Measurements from ENCODE around the gene SNX24.
"Not testable (repeated sequence)": the region's sequence is repeated elsewhere in the genome, so short reads cannot be mapped to it uniquely, and the experiment has no call there.

The SNX24 gene, protein sequence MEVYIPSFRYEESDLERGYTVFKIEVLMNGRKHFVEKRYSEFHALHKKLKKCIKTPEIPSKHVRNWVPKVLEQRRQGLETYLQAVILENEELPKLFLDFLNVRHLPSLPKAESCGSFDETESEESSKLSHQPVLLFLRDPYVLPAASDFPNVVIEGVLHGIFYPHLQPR

DNA sequence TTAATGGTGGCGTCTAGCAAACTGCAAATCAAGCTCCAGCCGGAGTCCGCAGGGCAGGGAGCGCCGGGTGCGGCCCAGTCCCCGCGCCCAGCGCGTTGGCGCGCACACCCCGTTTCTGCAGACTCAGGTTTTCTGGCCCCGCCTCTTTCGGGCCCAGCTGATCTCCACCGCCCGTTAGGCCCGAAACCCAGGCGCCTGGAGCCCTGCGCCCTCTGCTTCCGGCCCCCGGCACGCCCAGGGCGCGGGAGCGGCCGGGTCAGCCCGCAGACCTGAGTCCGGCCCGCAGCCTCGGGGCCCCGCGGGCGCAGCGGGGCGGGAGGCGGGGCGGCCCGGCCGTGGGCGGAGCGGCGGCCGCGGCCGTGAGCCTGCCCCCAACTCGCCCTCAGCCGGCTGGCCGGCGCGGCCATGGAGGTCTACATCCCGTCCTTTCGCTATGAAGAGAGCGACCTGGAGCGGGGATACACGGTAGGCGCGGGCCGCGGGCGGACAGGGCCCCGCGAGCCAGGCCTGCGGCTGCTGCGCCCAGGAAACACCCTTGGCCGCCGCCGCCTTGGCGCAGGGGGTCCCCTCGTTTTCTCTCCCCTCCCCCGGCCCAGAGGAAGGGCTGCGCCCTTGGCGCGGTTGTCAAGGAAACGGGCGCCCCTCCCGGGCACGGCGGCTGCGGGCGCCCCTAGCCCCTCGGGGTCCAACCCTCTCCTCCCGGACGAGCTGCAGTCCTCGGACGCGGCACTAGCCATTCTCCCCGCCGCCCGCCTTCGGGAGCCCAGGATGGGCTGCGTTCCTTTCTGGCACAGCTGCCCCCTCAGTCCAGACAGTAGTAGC is at the start of gene SNX24:
SNX24 (plus strand) TSS at position 385 of the 822 bp plus-strand sequence; CDS start at position 406, 21 bp downstream.
- peak; percentile 74 to 79 for DNase-seq

DNA sequence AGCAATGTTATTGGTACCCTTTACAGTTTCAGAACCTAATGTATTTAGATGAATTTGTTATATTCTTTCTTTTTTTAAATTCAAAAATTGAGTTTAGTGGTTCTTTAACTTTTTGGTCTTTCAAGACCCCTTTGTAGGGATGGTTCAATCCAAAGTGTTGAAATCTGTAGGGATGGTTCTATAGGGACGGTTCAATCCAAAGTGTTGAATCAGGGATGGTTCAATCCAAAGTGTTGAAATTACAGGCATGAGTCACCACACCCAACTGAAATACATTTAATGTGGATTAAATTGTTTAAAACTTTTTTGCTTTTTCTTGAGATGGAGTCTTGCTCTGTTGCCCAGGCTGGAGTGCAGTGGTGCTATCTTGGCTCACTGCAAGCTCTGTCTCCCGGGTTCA is 39.9 kb upstream of the SNX24 start:
- DNase-seq = no peak

DNA sequence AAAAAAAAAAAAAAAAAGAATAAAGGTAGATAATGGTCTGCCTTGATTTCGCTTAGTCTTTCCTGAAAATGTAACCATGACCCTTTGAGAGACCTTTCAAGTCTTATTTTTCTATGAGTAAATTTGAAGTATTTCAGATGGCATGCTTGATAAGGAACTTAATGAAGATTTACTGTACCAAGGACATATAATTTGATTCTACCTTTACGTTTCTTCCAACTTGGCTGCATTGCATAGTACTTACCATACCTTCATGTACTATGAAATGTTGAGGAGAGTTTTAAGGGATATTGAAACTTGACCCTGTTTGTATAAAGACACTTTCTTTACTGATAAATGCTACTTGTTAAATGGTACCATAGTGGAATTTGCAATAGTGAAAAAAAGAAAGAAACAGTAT is 35.0 kb upstream of the SNX24 start:
- DNase-seq = no peak

DNA sequence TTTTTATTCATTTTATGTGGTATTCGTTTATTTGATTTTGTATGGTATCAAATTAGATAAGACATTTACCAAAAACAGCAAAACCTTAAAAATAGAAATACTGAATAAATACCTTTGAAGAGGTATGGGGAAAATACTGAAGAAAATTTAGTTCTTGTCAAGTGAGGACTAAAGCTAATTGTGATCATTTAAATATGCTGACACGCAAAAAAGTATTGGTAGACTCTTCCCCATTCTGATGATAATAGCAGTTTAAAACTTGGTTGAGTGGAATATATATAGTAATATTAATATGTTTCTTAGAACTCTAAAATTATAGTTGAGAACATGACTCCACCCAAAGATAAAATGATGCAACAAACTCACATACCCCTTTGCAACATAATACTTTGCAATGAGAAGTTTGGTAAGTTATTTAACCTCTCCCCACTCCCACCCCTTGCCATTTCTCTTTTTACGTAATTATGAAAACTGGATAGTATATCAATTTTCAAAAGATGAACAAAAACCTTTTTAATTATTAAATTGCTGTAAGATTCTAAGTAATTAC is 30.1 kb upstream of the SNX24 start:
- no peak for DNase-seq

DNA sequence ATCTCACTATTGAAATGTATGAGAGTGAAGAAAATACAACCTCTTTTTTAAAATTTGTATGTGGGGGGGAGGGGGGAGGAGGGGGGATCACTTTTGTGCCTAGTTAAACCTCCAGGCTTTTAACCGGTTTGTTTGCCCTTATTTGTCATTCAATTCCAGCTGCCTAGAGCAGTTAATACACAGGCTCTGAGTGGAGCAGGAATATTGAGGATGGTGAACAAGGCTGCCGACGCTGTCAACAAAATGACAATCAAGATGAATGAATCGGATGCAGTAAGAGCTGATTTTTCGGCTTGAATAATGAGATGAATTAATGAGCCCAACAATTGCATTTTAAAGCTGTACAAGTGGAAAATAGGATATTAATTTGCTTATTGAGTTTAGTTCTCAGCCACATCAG is 28.7 kb upstream of the SNX24 start:
- DNase-seq = no peak

DNA sequence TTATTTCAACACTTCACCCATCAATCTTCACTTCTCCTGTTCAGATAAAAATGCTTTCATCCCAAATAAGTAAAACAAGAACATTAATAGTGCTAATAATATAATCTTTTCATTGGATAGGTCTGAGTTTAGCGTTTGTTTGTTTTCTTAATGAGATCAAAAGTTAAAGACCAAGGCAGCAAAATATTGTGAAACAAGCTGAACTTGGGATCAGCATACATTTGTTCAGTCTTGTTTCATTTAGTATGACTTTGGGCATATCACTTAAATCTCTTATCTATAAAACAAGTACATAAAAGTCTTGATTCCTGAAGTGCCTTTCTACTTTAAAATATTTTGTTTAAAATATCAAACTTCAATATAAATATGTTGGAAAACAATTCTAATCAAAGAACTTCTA is 13.4 kb upstream of the SNX24 start:
- DNase-seq = no peak

DNA sequence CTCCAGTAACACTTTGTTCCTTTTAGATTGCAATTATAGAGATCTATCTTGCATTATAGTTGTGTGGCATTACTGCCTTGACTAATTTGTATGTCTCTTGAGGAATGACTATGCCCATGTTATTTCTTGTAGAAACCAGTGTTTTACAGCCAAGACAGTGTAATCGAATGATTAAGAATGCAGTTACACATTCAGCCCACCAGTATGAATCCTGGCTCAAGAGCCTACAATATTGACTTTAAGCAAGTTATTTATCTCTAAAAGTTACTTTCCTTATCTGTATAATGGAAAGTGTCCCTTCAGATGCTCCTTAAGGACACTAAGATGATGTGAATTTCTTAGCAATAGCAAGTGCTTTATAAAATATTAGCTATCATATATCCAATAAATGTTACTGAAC is 9.7 kb upstream of the SNX24 start:
- no peak for DNase-seq

DNA sequence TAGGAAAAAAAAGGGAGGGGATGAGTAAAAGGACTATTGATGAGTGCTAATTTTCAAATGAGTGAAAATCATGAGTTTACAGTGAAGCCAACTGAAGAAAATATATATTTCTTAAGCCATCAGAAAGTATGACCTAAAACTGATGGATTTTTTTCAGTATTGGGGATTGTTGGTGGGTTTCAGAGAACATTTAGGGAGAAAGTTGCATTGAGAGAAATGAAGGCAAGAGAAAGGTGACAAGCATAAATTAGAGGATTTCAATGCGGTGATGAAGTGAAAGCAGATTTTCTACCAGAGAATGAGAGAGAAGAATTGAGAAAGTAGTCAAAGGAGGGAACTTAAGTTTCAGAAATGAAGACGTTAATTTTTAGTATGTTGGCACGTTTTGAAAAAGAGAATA is 8.5 kb upstream of the SNX24 start:
- DNase-seq = no peak

DNA sequence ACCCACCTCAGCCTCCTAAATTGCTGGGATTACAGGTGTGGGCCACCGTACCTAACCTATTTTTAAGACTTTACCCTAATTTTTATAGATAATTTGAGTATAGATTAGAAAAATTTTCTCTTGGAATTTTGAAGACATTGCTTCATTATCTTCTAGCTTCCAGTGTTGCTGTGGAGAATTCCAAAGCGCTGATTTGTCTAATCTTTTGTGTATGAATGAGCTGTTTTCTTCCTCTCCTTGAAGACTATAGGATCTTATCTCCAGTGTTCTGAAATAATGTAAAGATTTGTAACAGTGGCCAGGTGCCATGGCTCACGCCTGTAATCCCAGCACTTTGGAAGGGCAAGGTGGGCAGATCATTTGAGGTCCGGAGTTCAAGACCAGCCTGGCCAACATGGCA is 5.7 kb upstream of the SNX24 start:
- DNase-seq = no peak

DNA sequence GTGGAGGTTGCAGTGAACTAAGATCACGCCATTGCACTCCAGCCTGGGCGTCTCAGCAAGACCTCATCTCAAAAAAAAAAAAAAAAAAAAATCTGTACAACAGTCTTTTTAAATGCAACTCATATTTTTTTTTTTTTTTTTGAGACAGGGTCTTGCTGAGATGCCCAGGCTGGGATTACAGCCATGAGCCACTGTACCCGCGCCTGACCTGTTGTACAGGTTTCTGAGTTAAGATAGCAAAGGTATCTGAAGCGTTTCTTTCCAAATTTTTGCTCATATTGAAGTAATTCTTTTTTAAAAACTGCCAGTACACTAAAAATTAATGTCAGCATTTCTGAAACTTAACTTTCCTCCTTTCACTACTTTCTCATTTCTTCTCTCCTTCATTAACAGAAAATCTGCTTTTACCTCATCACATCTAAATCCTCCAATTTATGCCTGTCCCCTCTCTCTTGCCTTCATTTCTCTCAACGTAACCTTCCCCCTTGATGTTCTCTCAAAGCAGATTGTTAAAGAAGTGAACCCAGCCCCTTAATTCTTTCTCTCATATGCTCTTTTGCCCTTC is 3.3 kb upstream of the SNX24 start:
- no peak for DNase-seq

DNA sequence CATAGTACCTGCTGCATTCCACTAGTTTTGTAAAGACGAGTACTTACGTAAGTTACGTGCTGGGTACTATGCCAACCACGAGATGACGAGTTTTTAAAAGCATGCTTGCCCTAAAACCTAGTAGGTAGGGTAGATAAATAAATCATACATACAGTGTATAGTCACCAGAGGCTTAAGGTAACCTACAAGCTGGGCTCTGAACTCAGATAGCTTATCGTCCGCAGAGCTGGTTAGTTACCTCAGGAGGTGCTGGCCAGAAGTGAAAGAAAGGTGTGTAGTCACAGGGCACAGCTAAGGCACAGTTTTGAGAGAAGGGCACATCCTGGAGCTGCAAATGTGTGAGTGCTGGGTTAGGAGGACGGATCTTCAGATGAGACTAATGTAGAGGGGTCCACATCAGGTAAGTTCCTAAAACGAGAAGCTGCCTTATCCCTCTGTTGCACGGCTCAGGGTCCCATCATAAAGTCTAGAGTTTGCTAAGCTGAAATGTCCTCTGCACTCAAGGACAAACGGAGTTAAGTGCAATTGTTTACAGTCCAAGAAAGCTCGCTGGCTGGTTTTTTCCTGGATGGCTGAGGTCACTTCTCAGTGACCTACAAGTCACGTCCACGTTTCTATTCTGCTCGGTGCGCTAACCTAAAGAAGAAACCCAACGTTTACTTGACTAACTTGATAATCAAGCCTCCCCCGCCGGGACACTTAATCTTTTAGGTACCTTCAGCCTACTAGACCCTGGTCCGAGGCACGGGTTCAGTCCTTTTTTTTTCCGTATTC is 1.1 kb upstream of the SNX24 start:
- DNase-seq = no peak

DNA sequence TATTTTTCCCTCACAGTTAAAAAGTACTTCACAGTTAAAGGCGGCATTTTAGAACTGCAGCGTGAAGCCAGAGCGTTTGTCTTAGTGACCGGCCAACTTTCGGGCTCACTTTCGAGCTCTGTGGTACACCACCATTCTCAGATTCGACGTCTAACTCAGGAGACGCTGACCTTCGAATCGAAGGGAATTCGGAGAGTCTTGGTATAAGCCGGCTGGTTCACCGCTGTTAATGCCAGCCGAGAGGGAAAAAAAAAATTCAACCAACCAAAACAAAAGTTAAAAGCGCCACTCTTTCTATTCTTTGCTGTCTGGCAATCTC is 544 bp upstream of the SNX24 start:
- no peak for DNase-seq

DNA sequence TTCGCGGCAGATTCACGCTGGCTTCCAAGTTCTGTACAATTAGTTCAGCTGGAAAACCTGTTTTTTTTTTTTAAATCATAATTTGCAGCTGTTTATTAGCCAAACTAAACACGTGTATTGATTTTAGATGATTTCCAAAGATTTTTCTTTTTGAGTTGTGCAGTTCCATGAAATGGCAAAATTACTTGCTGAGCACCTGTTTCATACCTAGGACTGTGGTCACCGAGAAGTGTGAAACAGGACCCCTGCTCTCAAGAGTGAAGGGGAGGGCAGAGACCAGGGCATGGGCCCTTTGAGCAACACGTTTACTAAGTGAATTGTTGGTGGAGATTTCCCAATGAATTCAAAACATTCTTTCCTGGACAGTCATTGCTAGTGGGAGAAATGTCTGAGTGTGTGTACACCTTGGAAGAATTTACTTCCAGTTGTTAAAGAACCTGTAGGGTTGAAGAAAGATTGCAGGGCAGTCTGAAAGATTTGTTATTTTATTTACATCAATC is 688 bp downstream of the SNX24 start:
- DNase-seq = no peak

DNA sequence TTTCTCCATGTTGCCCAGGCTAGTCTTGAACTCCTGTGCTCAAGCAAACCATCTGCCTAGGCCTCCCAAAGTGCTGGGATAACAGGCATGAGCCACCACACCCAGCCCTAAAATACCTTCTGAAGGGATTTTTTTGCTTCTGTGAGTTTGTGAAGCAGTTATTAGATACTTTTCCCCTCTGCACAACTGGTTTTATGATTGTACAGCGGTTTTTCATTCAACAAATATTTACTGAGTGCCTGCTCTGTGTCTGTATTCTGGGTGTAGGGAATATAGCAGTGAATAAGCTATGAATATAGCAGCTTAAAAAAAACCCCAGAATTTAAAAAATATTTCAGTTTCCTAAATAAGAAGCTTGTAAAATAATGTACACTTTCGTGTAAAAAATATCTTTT is 2.3 kb downstream of the SNX24 start:
- no peak for DNase-seq

DNA sequence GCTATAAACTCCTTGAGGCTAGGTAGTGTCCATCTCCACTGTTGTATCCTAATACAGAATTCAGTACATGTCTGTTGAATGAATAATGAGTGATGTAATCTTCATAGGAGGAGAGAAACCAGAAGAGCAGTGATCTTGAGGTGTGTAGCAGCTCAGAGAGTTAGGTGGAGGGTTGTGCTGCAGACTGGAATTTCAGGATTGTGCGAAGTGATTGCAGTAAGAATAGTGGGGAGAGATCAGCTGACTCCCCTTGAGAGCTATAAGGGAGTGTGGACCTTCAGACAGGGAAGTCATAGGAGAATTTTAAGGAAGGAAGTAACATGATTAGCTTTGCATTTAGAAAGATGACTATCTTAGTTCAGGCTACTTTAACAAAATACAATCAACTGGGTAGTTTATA is 4.4 kb downstream of the SNX24 start:
- DNase-seq = no peak

DNA sequence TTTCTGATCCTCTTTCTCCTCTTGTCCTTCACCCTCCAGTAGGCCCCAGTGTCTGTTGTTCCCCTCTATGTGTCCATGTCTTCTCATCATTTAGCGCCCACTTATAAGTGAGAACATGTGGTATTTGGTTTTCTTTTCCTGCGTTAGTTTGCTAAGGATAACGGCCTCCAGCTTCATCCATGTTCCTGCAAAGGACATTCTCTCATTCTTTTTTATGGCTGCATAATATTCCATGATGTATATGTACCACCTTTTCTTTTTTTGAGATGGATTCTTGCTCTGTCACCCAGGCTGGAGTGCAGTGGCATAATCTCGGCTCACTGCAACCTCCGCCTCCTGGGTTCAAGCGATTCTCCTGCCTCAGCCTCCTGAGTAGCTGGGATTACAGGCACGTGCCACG is 12.1 kb downstream of the SNX24 start:
- DNase-seq = not testable (repeated sequence)

DNA sequence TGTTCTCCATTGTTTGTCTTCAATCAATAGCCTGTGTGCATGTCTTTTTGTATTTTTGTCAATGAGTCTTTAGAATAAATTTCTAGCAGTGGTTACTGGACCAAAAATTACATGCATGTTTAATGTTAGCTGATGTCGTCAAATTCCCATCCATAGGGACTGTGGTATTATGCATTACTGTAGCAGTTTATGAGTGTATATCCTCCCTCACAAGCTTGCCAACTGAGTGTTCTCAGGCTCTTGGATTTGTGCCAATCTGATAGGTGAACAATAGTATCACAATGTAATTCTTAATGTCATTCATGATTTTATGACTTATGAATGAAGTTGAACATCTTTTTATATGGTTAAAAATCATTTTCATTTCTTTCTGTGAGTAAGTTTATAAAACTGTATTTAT is 13.0 kb downstream of the SNX24 start:
- no peak for DNase-seq

DNA sequence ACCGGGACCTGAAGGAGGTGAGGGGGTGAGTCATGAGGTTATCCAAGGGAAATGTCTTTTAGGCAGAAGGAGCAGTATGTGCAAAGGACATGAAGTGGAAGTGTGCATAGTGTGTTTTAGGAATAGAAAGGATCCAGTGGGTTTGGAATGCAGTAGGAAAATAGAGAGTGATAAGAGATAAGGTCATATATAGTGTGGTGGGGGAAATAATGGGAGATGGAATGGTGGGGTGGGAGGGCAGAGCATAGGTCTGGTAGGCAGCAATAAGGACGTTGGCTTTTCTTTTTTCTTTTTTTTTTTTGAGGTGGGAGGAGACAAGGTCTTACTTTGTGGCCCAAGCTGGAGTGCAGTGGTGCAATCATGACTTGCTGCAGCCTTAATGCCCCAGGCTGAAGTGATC is 17.8 kb downstream of the SNX24 start:
- no peak for DNase-seq

DNA sequence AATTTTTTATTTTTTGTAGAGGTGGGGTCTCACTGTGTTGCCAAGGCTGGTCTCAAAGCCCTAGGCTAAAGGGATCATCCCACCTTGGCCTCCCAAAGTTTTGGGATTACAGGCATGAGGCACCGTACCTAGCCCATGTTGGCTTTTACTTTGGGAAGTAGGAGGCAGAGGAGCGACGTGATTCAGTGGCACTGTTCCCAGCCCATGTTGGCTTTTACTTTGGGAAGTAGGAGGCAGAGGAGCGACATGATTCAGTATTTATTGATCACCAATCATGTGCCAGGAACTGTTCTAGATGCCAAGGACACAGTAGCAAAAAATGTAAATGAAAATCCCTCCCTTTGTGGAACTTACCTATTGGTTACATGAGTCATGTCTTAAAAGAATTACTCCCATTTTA is 18.3 kb downstream of the SNX24 start:
- no peak for DNase-seq

DNA sequence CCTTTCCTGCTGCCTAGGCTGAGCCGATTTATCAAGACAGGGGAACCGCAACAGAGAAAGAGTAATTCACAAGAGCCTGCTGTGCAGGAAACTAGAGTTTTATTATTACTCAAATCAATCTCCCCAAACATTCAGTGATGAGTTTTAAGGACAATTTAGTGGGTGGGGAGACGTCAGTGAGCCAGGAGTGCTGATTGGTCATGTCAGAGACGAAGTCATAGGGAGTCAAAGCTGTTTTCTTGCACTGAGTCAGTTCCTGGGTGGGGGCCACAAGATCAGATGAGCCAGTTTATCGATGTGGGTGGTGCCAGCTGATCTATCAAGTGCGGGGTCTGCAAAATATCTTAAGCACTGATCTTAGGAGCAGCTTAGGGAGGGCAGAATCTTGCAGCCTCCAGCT is 19.0 kb downstream of the SNX24 start:
- no peak for DNase-seq

DNA sequence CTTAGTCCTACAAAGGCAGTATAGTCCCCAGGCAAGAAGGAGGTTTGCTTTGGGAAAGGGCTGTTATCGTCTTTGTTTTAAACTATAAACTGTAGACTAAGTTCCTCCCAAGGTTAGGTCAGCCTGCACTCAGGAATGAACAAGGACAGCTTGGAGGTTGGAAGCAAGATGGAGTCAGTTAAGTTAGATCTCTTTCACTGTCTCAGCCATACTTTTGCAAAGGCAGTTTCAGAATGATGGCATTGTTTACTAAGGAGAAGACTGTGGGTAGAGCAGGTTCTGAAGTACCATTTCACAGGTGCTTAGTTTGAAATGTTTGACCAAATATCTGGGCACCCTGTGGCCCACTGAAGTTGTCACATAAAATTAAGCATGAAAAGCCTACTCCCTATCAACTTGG is 19.4 kb downstream of the SNX24 start:
- DNase-seq = no peak

DNA sequence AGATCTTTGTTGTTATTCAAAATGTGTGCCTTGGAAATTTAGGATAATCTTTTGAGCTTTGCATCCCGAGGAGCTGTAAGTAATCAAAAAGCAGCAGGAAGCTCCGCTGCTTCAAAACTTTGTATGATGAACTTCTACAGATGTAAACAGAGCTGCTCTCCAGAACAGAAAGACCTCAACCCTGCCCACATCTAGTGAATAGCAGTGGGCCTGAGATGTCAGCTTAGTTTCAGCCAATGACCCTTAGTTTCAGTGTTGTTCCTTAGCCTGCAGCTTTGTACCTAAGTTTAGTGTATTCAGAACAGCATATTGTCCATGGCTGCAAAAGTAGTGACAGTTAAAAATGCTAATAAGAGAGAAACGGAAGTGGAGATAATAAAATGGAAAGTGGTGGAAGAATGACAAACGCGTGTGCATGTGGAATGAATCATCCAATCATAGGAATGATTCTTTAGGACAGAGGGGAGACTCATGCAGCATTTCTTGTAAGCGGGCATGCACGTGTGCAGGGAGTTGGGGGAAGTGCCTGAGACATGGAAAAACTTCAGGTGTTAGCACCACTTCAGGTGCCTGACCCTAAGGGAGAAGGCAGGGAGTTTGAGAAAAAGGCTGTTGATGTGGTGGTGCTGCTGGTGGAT is 24.9 kb downstream of the SNX24 start:
- no peak for DNase-seq

DNA sequence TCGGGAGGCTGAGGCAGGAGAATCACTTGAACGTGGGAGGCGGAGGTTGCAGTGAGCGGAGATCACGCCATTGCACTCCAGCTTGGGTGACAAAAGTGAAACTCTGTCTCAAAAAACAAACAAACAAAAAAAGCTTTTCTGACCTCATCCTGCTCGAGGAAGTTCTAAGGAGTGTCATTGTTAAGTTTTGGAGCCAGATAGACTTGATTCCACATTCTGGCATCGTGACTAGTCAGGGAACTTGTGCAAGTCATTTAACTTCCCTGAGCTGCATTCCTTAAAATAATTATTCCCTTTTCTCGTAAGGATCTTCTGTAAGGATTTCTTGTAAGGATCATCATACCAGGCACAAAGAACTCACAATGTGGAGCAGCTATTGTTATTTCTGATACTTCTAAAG is 26.2 kb downstream of the SNX24 start:
- no peak for DNase-seq

Data from CD4-positive, alpha-beta T cell treated with Interleukin-1 beta for 1 hour (primary cell).